ENCODE measurements around the gene FKBP3. TPM values are rescaled to one million over a fixed set of nuclear protein-coding genes. Genes with fewer than 3 reads are reported as not detected.

The FKBP3 gene
- polyA plus RNA-seq, 1 of the 3 experiments (the other 2 are of a cell fraction) = 21.8 TPM

GRCh38 chr14:45065956-45066355, 68.3 kb downstream of the FKBP3 start:
- 100% methylated on average over 2 of the region's 2 CpGs for WGBS (ENCODE audit: low lambda C conversion rate)
- DNase-seq = no peak
- Histone ChIP-seq H3K27me3 (ENCODE audit: insufficient read depth) (no peaks in the 10 kb centered on the region), H3K79me2 (ENCODE audit: insufficient read depth) (no peaks in the 10 kb centered on the region), H3K4me2 (no peak overlapping the region), H3F3A (replicated peaks; ENCODE audit: insufficient read depth) (no peaks in the 10 kb centered on the region), H3K9me3 (no peaks in the 10 kb centered on the region), H3K9me2 (no peaks in the 10 kb centered on the region), H3K36me3 (replicated peaks in 1 of 2; ENCODE audit: control insufficient read depth in 1 of 2, insufficient read depth in 2 of 2, low read length in 1 of 2) (no peaks in the 10 kb centered on the region), H4K20me1 (ENCODE audit: insufficient read depth) (no peaks in the 10 kb centered on the region), H2AFZ (ENCODE audit: low read depth) (no peak overlapping the region), H3K4me1 (ENCODE audit: control insufficient read depth in 1 of 2, insufficient read depth in 2 of 2, low read depth in 1 of 2, low read length in 1 of 2) (no peaks in the 10 kb centered on the region), H3K9ac (no peak overlapping the region), H3K4me3 (ENCODE audit: low read depth in 2 of 2, low read length in 1 of 2) (no peak overlapping the region), H3K27ac (ENCODE audit: low read depth in 2 of 2, low read length in 1 of 2) (no peak overlapping the region)
- TF ChIP-seq MXI1 (IDR thresholded peaks at IDR 0.05; ENCODE audit: low read depth, low read length) = no peak
- TF ChIP-seq SIN3A (IDR thresholded peaks at IDR 0.05; ENCODE audit: borderline replicate concordance, low read depth, low read length) = no peak
- TF ChIP-seq ELF1 (IDR thresholded peaks at IDR 0.05) = no peak
- no peak for TF ChIP-seq RAD21 (IDR thresholded peaks at IDR 0.05; ENCODE audit: low read length)
- TF ChIP-seq NFIC (IDR thresholded peaks at IDR 0.05; ENCODE audit: borderline replicate concordance) = no peak
- TF ChIP-seq RCOR1 (IDR thresholded peaks at IDR 0.05; ENCODE audit: low read length) = no peak
- no peak for TF ChIP-seq CTCF (IDR thresholded peaks at IDR 0.05)
- TF ChIP-seq RXRA (IDR thresholded peaks at IDR 0.05; ENCODE audit: borderline replicate concordance, low read depth) = no peak
- ChIA-PET CTCF (no interaction called here), POLR2A (no interaction called here)

Small RNA genes lying within 50 kb of the gene (small RNA-seq; reads per million reads assigned to genes)
- gene RF00151 (0 reads per million in 7 experiments), gene SNORD127 (46.2 to 8,266 (median 429) reads per million in 7 experiments)

Other genes with a start within 250 kb of the FKBP3 start
- gene KLHL28, start 172.5 kb downstream of the FKBP3 start, polyA plus RNA-seq (2012; rRNA removed) = 0.72 and 1.3 TPM in 2 replicates
- gene TOGARAM1, start 172.3 kb downstream of the FKBP3 start, polyA plus RNA-seq (2012; rRNA removed) = 2.1 and 4.1 TPM in 2 replicates
- gene PRPF39, start 50.4 kb downstream of the FKBP3 start, polyA plus RNA-seq (2012; rRNA removed) = 14.6 and 22.4 TPM in 2 replicates
- 0.67 and 0.91 TPM in 2 replicates for gene FANCM, start 1.4 kb upstream of the FKBP3 start, polyA plus RNA-seq (2012; rRNA removed)
- gene MIS18BP1, start 118.7 kb upstream of the FKBP3 start, polyA plus RNA-seq (2012; rRNA removed) = 2.6 and 3.0 TPM in 2 replicates